Measurements from ENCODE around the gene PREX1.

PREX1 gene

GRCh38 chr20:48742912-48743680 is 84.7 kb downstream of the PREX1 start:
- no CpG with 5 or more reads among the region's 16 CpGs for WGBS, 2 donors (ENCODE audit: extremely low coverage in 2 of 2, insufficient read length in 2 of 2, insufficient replicate concordance in 1 of 2)
- peaks cover 2% of the 10 kb centered on the region for H3K79me1 ChIP-seq (ENCODE audit: low read depth, low read length)
- no peak overlapping the region for H2BK15ac ChIP-seq (ENCODE audit: low read length)
- H3K9ac ChIP-seq (ENCODE audit: low read depth, low read length, poor library complexity) = no peak overlapping the region
- no peak overlapping the region for H3K4me2 ChIP-seq (ENCODE audit: insufficient read depth, low read length, poor library complexity, severe bottlenecking)
- no peak overlapping the region for H2AK5ac ChIP-seq (ENCODE audit: low read depth, low read length)
- no peak overlapping the region for H2BK5ac ChIP-seq (ENCODE audit: low read length)
- H3K9me3 ChIP-seq (replicated peaks in 1 of 2; ENCODE audit: control insufficient read depth in 2 of 2, insufficient read depth in 1 of 2, low read depth in 1 of 2, low read length in 2 of 2) = no peaks in the 10 kb centered on the region
- no peak overlapping the region for H3K27ac ChIP-seq (replicated peaks; ENCODE audit: low read length)
- H2BK120ac ChIP-seq (ENCODE audit: low read depth, low read length) = no peak overlapping the region
- H2BK12ac ChIP-seq (ENCODE audit: low read length) = no peak overlapping the region
- H2AFZ ChIP-seq (ENCODE audit: low read length) = no peak overlapping the region
- DNase-seq (ENCODE audit: low spot score) = no peak
- no peak overlapping the region for H4K8ac ChIP-seq (ENCODE audit: low read depth, low read length)
- H4K91ac ChIP-seq (ENCODE audit: low read depth, low read length, poor library complexity) = no peak overlapping the region
- H3K14ac ChIP-seq (ENCODE audit: low read length) = no peak overlapping the region
- peaks cover 2 to 7% of the 10 kb centered on the region in 2 donors for H3K4me1 ChIP-seq (ENCODE audit: control insufficient read depth in 2 of 2, insufficient read depth in 1 of 2, low read depth in 1 of 2, low read length in 2 of 2)
- no peak overlapping the region for H3K4ac ChIP-seq (ENCODE audit: low read length)
- H3K27me3 ChIP-seq (ENCODE audit: control insufficient read depth in 3 of 3, insufficient read depth in 3 of 3, low read depth in 1 of 3, low read length in 3 of 3) = peaks cover 0 to 7% (median 0%) of the 10 kb centered on the region in 3 experiments
- H3K36me3 ChIP-seq (replicated peaks in 1 of 2; ENCODE audit: control insufficient read depth in 2 of 2, insufficient read depth in 2 of 2, low read length in 2 of 2) = peaks cover 6 to 92% of the 10 kb centered on the region in 2 donors
- H3K18ac ChIP-seq (ENCODE audit: low read length) = no peak overlapping the region
- H3K23ac ChIP-seq (ENCODE audit: low read depth, low read length, poor library complexity) = no peak overlapping the region
- H3K4me3 ChIP-seq (ENCODE audit: low read length in 2 of 2) = no peak overlapping the region

- Histone ChIP-seq H2BK15ac (ENCODE audit: low read length) (no peak overlapping the region), H2AFZ (ENCODE audit: low read length) (no peak overlapping the region), H3K23ac (ENCODE audit: low read depth, low read length, poor library complexity) (no peak overlapping the region), H3K27ac (replicated peaks; ENCODE audit: low read length) (no peak overlapping the region), H4K8ac (ENCODE audit: low read depth, low read length) (no peak overlapping the region), H2AK5ac (ENCODE audit: low read depth, low read length) (no peak overlapping the region), H3K18ac (ENCODE audit: low read length) (no peak overlapping the region), H3K14ac (ENCODE audit: low read length) (no peak overlapping the region), H2BK5ac (ENCODE audit: low read length) (no peak overlapping the region), H3K27me3 (ENCODE audit: control insufficient read depth in 3 of 3, insufficient read depth in 3 of 3, low read depth in 1 of 3, low read length in 3 of 3) (peaks cover 0 to 4% (median 0%) of the 10 kb centered on the region in 3 experiments), H3K4me1 (ENCODE audit: control insufficient read depth in 2 of 2, insufficient read depth in 1 of 2, low read depth in 1 of 2, low read length in 2 of 2) (peaks cover 3 to 4% of the 10 kb centered on the region in 2 donors), H4K91ac (ENCODE audit: low read depth, low read length, poor library complexity) (no peak overlapping the region), H3K36me3 (replicated peaks in 1 of 2; ENCODE audit: control insufficient read depth in 2 of 2, insufficient read depth in 2 of 2, low read length in 2 of 2) (peaks cover 6 to 96% of the 10 kb centered on the region in 2 donors), H3K4ac (ENCODE audit: low read length) (no peak overlapping the region), H2BK12ac (ENCODE audit: low read length) (no peak overlapping the region), H3K79me1 (ENCODE audit: low read depth, low read length) (no peaks in the 10 kb centered on the region), H3K9me3 (replicated peaks in 1 of 2; ENCODE audit: control insufficient read depth in 2 of 2, insufficient read depth in 1 of 2, low read depth in 1 of 2, low read length in 2 of 2) (no peaks in the 10 kb centered on the region), H2BK120ac (ENCODE audit: low read depth, low read length) (no peak overlapping the region), H3K4me2 (ENCODE audit: insufficient read depth, low read length, poor library complexity, severe bottlenecking) (no peak overlapping the region), H3K4me3 (ENCODE audit: low read length in 2 of 2) (no peak overlapping the region), H3K9ac (ENCODE audit: low read depth, low read length, poor library complexity) (peak overlapping the region; percentile 25)
- DNase-seq (ENCODE audit: low spot score) = no peak
- WGBS, 2 donors (ENCODE audit: extremely low coverage in 2 of 2, insufficient read length in 2 of 2, insufficient replicate concordance in 1 of 2) = no CpG with 5 or more reads among the region's 6 CpGs
Measured at GRCh38 chr20:48742233-48742632, 85.6 kb downstream of the PREX1 start.

GRCh38 chr20:48741669-48742068 is 86.1 kb downstream of the PREX1 start:
- H3K27ac ChIP-seq (replicated peaks; ENCODE audit: low read length) = no peak overlapping the region
- DNase-seq (ENCODE audit: low spot score) = no peak
- H3K27me3 ChIP-seq (ENCODE audit: control insufficient read depth in 3 of 3, insufficient read depth in 3 of 3, low read depth in 1 of 3, low read length in 3 of 3) = peaks cover 0 to 4% (median 0%) of the 10 kb centered on the region in 3 experiments
- peaks cover 6 to 97% of the 10 kb centered on the region in 2 donors for H3K36me3 ChIP-seq (replicated peaks in 1 of 2; ENCODE audit: control insufficient read depth in 2 of 2, insufficient read depth in 2 of 2, low read length in 2 of 2)
- H2AFZ ChIP-seq (ENCODE audit: low read length) = no peak overlapping the region
- H2BK12ac ChIP-seq (ENCODE audit: low read length) = no peak overlapping the region
- no peak overlapping the region for H3K4me2 ChIP-seq (ENCODE audit: insufficient read depth, low read length, poor library complexity, severe bottlenecking)
- H3K14ac ChIP-seq (ENCODE audit: low read length) = no peak overlapping the region
- H3K4me1 ChIP-seq (ENCODE audit: control insufficient read depth in 2 of 2, insufficient read depth in 1 of 2, low read depth in 1 of 2, low read length in 2 of 2) = peaks cover 0 to 5% of the 10 kb centered on the region in 2 donors
- no peak overlapping the region for H4K8ac ChIP-seq (ENCODE audit: low read depth, low read length)
- H2AK5ac ChIP-seq (ENCODE audit: low read depth, low read length) = no peak overlapping the region
- no peak overlapping the region for H3K9ac ChIP-seq (ENCODE audit: low read depth, low read length, poor library complexity)
- H2BK15ac ChIP-seq (ENCODE audit: low read length) = no peak overlapping the region
- H3K23ac ChIP-seq (ENCODE audit: low read depth, low read length, poor library complexity) = no peak overlapping the region
- H2BK5ac ChIP-seq (ENCODE audit: low read length) = no peak overlapping the region
- H3K79me1 ChIP-seq (ENCODE audit: low read depth, low read length) = no peaks in the 10 kb centered on the region
- H3K4me3 ChIP-seq (ENCODE audit: low read length in 2 of 2) = no peak overlapping the region
- H2BK120ac ChIP-seq (ENCODE audit: low read depth, low read length) = no peak overlapping the region
- H4K91ac ChIP-seq (ENCODE audit: low read depth, low read length, poor library complexity) = no peak overlapping the region
- no peak overlapping the region for H3K18ac ChIP-seq (ENCODE audit: low read length)
- no CpG with 5 or more reads among the region's 9 CpGs for WGBS, 2 donors (ENCODE audit: extremely low coverage in 2 of 2, insufficient read length in 2 of 2, insufficient replicate concordance in 1 of 2)
- no peaks in the 10 kb centered on the region for H3K9me3 ChIP-seq (replicated peaks in 1 of 2; ENCODE audit: control insufficient read depth in 2 of 2, insufficient read depth in 1 of 2, low read depth in 1 of 2, low read length in 2 of 2)
- no peak overlapping the region for H3K4ac ChIP-seq (ENCODE audit: low read length)

GRCh38 chr20:48740712-48741111 is 87.1 kb downstream of the PREX1 start:
- no peaks in the 10 kb centered on the region for H3K9me3 ChIP-seq (replicated peaks in 1 of 2; ENCODE audit: control insufficient read depth in 2 of 2, insufficient read depth in 1 of 2, low read depth in 1 of 2, low read length in 2 of 2)
- no peak overlapping the region for H2AFZ ChIP-seq (ENCODE audit: low read length)
- H2AK5ac ChIP-seq (ENCODE audit: low read depth, low read length) = no peak overlapping the region
- no peak overlapping the region for H2BK5ac ChIP-seq (ENCODE audit: low read length)
- H3K9ac ChIP-seq (ENCODE audit: low read depth, low read length, poor library complexity) = no peak overlapping the region
- H2BK120ac ChIP-seq (ENCODE audit: low read depth, low read length) = no peak overlapping the region
- peaks cover 6 to 100% of the 10 kb centered on the region in 2 donors for H3K36me3 ChIP-seq (replicated peaks in 1 of 2; ENCODE audit: control insufficient read depth in 2 of 2, insufficient read depth in 2 of 2, low read length in 2 of 2)
- no peaks in the 10 kb centered on the region for H3K79me1 ChIP-seq (ENCODE audit: low read depth, low read length)
- H3K4me2 ChIP-seq (ENCODE audit: insufficient read depth, low read length, poor library complexity, severe bottlenecking) = no peak overlapping the region
- H4K8ac ChIP-seq (ENCODE audit: low read depth, low read length) = no peak overlapping the region
- no peak overlapping the region for H4K91ac ChIP-seq (ENCODE audit: low read depth, low read length, poor library complexity)
- no peak overlapping the region for H3K4me3 ChIP-seq (ENCODE audit: low read length in 2 of 2)
- no peak for DNase-seq (ENCODE audit: low spot score)
- no CpG with 5 or more reads among the region's 6 CpGs for WGBS, 2 donors (ENCODE audit: extremely low coverage in 2 of 2, insufficient read length in 2 of 2, insufficient replicate concordance in 1 of 2)
- no peak overlapping the region for H3K27ac ChIP-seq (replicated peaks; ENCODE audit: low read length)
- no peak overlapping the region for H3K4ac ChIP-seq (ENCODE audit: low read length)
- no peak overlapping the region for H3K23ac ChIP-seq (ENCODE audit: low read depth, low read length, poor library complexity)
- no peak overlapping the region for H3K14ac ChIP-seq (ENCODE audit: low read length)
- no peak overlapping the region for H2BK15ac ChIP-seq (ENCODE audit: low read length)
- no peak overlapping the region for H2BK12ac ChIP-seq (ENCODE audit: low read length)
- peaks cover 0 to 4% (median 0%) of the 10 kb centered on the region in 3 experiments for H3K27me3 ChIP-seq (ENCODE audit: control insufficient read depth in 3 of 3, insufficient read depth in 3 of 3, low read depth in 1 of 3, low read length in 3 of 3)
- H3K4me1 ChIP-seq (ENCODE audit: control insufficient read depth in 2 of 2, insufficient read depth in 1 of 2, low read depth in 1 of 2, low read length in 2 of 2) = peaks cover 0 to 5% of the 10 kb centered on the region in 2 donors
- H3K18ac ChIP-seq (ENCODE audit: low read length) = no peak overlapping the region
